Stimulated activated CD4-positive, alpha-beta T cell treated with anti-CD3 and anti-CD28 coated beads, TNF-alpha, amount 100 ng/mL, for 24 hours (primary cell): ENCODE measurements around the gene ZC3HAV1.
"Not testable (repeated sequence)": the region's sequence is repeated elsewhere in the genome, so short reads cannot be mapped to it uniquely, and the experiment has no call there.

Experiments
- DNase-seq, 3 experiments: peaks; one replicate each; pipeline ENCODE4 v3.0.0-alpha.2; 2020; ENCODE audit warnings: low read depth in 3 of 3

ZC3HAV1 gene

GRCh38 chr7:139054101-139054500 lies 55.4 kb downstream of the ZC3HAV1 start:
- DNase-seq = no peak

GRCh38 chr7:139051655-139052054 lies 57.9 kb downstream of the ZC3HAV1 start:
- no peak for DNase-seq

GRCh38 chr7:139049936-139050335 lies 59.6 kb downstream of the ZC3HAV1 start:
- no peak for DNase-seq

- no peak for DNase-seq
Observed at GRCh38 chr7:139049111-139049510, 60.4 kb downstream of the ZC3HAV1 start.

GRCh38 chr7:139047970-139048369 lies 61.5 kb downstream of the ZC3HAV1 start:
- no peak for DNase-seq

- DNase-seq = no peak
Observed at GRCh38 chr7:139046143-139046542, 63.4 kb downstream of the ZC3HAV1 start.

GRCh38 chr7:139044813-139045794 lies 64.4 kb downstream of the ZC3HAV1 start:
- DNase-seq = no peak

GRCh38 chr7:139043823-139044812 lies 65.4 kb downstream of the ZC3HAV1 start:
- peak; percentile 35 to 66 (median 50) for DNase-seq

GRCh38 chr7:139041378-139042085 lies 68.0 kb downstream of the ZC3HAV1 start:
- no peak for DNase-seq

GRCh38 chr7:139038691-139039090 lies 70.8 kb downstream of the ZC3HAV1 start:
- no peak for DNase-seq

GRCh38 chr7:139036901-139037300 lies 72.6 kb downstream of the ZC3HAV1 start:
- no peak for DNase-seq

GRCh38 chr7:139035586-139036353 lies 73.8 kb downstream of the ZC3HAV1 start, which contains the start of gene ZC3HAV1L:
TSS of gene ZC3HAV1L (minus strand) at chr7:139036042. CDS start at chr7:139036017, 25 bp downstream.
- DNase-seq = peak; percentile 11 to 75 (median 33)

- peak in 1 of 3 experiments; percentile 46 for DNase-seq
Observed at GRCh38 chr7:139034855-139035585, 74.5 kb downstream of the ZC3HAV1 start.

GRCh38 chr7:139034336-139034735 lies 75.2 kb downstream of the ZC3HAV1 start:
- DNase-seq = no peak

- DNase-seq = no peak
Observed at GRCh38 chr7:139033346-139034114, 76.0 kb downstream of the ZC3HAV1 start.

GRCh38 chr7:139032473-139032872 lies 77.0 kb downstream of the ZC3HAV1 start:
- no peak for DNase-seq

GRCh38 chr7:139029353-139029752 lies 80.2 kb downstream of the ZC3HAV1 start:
- DNase-seq = no peak

- DNase-seq = no peak
Observed at GRCh38 chr7:139026551-139026950, 83.0 kb downstream of the ZC3HAV1 start.

GRCh38 chr7:139025861-139026260 lies 83.7 kb downstream of the ZC3HAV1 start:
- DNase-seq = not testable (repeated sequence)
